ENCODE measurements around the gene MET.

DNA sequence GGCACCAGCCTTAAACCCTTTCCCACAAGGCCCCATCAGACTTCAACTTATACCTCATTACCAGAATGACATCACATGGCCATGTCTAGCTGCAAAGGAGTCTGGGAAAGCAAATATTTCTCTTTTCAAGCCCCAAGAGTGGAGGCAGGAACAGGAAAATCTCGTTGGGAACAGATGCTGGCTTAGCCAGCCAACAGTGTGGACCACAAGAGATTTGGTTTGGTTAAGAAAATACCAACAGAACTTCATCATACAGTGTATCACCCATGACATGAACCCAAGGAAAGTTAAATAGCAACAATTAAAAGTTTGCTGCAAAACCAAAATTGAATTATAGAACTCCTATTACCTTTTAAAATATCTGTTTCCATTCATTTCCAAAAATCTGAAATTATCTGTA, 2.2 kb upstream of the MET start:
- TF ChIP-seq, protein P1, sequence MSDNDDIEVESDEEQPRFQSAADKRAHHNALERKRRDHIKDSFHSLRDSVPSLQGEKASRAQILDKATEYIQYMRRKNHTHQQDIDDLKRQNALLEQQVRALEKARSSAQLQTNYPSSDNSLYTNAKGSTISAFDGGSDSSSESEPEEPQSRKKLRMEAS (IDR thresholded peaks at IDR 0.05), result no peak
- TF ChIP-seq, protein P2, sequence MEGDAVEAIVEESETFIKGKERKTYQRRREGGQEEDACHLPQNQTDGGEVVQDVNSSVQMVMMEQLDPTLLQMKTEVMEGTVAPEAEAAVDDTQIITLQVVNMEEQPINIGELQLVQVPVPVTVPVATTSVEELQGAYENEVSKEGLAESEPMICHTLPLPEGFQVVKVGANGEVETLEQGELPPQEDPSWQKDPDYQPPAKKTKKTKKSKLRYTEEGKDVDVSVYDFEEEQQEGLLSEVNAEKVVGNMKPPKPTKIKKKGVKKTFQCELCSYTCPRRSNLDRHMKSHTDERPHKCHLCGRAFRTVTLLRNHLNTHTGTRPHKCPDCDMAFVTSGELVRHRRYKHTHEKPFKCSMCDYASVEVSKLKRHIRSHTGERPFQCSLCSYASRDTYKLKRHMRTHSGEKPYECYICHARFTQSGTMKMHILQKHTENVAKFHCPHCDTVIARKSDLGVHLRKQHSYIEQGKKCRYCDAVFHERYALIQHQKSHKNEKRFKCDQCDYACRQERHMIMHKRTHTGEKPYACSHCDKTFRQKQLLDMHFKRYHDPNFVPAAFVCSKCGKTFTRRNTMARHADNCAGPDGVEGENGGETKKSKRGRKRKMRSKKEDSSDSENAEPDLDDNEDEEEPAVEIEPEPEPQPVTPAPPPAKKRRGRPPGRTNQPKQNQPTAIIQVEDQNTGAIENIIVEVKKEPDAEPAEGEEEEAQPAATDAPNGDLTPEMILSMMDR (IDR thresholded peaks at IDR 0.05 in 2 of 3, conservative IDR thresholded peaks at IDR 0.05 in 1 of 3; ENCODE audit: borderline replicate concordance in 1 of 3, insufficient read depth in 1 of 3, low read depth in 2 of 3, low read length in 2 of 3), result no peak
- no peak for TF ChIP-seq ELF1 (IDR thresholded peaks at IDR 0.05; ENCODE audit: borderline replicate concordance, low read depth)

Data from HCT116 (cell line).